ENCODE results near the gene MKNK2.

Gene MKNK2

GRCh38 chr19:2056837-2057192 is 5.8 kb upstream of the MKNK2 start:
- no peak for DNase-seq

- peak; percentile 74 for DNase-seq
Measured at GRCh38 chr19:2055931-2056836, 5.1 kb upstream of the MKNK2 start.

- no peak for DNase-seq
Measured at GRCh38 chr19:2054763-2055162, 3.7 kb upstream of the MKNK2 start.

GRCh38 chr19:2053601-2054389 is 2.8 kb upstream of the MKNK2 start:
- DNase-seq: no peak

- no peak for DNase-seq
Measured at GRCh38 chr19:2051773-2052704, 995 bp upstream of the MKNK2 start.

GRCh38 chr19:2050349-2050990 is 574 bp downstream of the MKNK2 start:
- peak; percentile 50 for DNase-seq

- DNase-seq: peak; percentile 69
Measured at GRCh38 chr19:2049741-2050348, 1.2 kb downstream of the MKNK2 start.

GRCh38 chr19:2048959-2049740 is 1.9 kb downstream of the MKNK2 start:
- DNase-seq: no peak

GRCh38 chr19:2048104-2048958 is 2.7 kb downstream of the MKNK2 start:
- DNase-seq: no peak

- DNase-seq: no peak
Measured at GRCh38 chr19:2047449-2048103, 3.5 kb downstream of the MKNK2 start.

- DNase-seq: no peak
Measured at GRCh38 chr19:2047076-2047448, 4.0 kb downstream of the MKNK2 start.

GRCh38 chr19:2046046-2046907 is 4.8 kb downstream of the MKNK2 start:
- DNase-seq: no peak

- DNase-seq: no peak
Measured at GRCh38 chr19:2045501-2046045, 5.5 kb downstream of the MKNK2 start.

- DNase-seq: no peak
Measured at GRCh38 chr19:2044709-2045500, 6.1 kb downstream of the MKNK2 start.

GRCh38 chr19:2043961-2044708 is 6.9 kb downstream of the MKNK2 start:
- no peak for DNase-seq

GRCh38 chr19:2043251-2043641 is 7.8 kb downstream of the MKNK2 start:
- no peak for DNase-seq
